Mucosa of descending colon (tissue), 3 donors: ENCODE results near the gene NOXA1. TPM values are rescaled to one million over a fixed set of nuclear protein-coding genes. Genes with fewer than 3 reads are reported as not detected.
"Not testable (repeated sequence)": the region's sequence is repeated elsewhere in the genome, so short reads cannot be mapped to it uniquely, and the experiment has no call there.

ENCODE experiments used
- ATAC-seq: fragments of 200-7000 bp; cut with Tn5 transposase; one replicate; pipeline ENCODE4 v1.9.1; 2020; ENCODE audit warnings: mild to moderate bottlenecking, moderate library complexity
- DNase-seq, 3 donors: peaks; one replicate each; pipeline ENCODE4 v3.0.0-alpha.2; 2020
- H3K36me3 ChIP-seq: fragments of 200-600 bp; one replicate; pipeline ENCODE4 v1.8.0; 2021; ENCODE audit warnings: low read depth, mild to moderate bottlenecking
- H3K4me1 ChIP-seq: fragments of 200-600 bp; one replicate; pipeline ENCODE4 v1.8.0; 2021; ENCODE audit warnings: low read depth, mild to moderate bottlenecking
- H3K4me3 ChIP-seq: fragments of 200-600 bp; one replicate; pipeline ENCODE4 v1.8.0; 2021; ENCODE audit warnings: mild to moderate bottlenecking
- H3K9me3 ChIP-seq: fragments of 200-600 bp; one replicate; pipeline ENCODE4 v1.8.0; 2021; ENCODE audit warnings: mild to moderate bottlenecking
- intact Hi-C, 2 donors: fragments of 100-400 bp; cut with DNase I in 1 of 2; cut with micrococcal nuclease in 1 of 2; formaldehyde crosslinking; loops; one replicate each; pipeline versions ENCODE4 v1.11.0 to v1.11.1; 2022; cut with DNase I, micrococcal nuclease
- total RNA-seq, 3 donors: library from RNA; stranded (reverse); fragmentation: NEBNext Ultra II Directional in 2 of 3; extraction: Animal tissue kit (Norgen Biotek cat#: 25700) in 2 of 3; gene quantifications; one replicate each; pipeline versions ENCODE4 v1.2.1 to v1.2.4, GENCODE V29; 2021 to 2023
- TF ChIP-seq, protein P1 (sequence below): fragments of 200-600 bp; IDR thresholded peaks from one replicate; pipeline ENCODE4 v1.8.0; 2022; ENCODE audit warnings: antibody characterized with exemption, mild to moderate bottlenecking
- donor health status: DM: no; HTN: no; CAD: no; lungs with moderate emphysema.
- donor health status: DM: no; HTN: no; CAD: no.
- donor health status: DM: no; HTN: yes; CAD: no.

NOXA1 gene
- total RNA-seq, 3 donors from 2014 or later = 18.0 to 41.5 (median 27.2) TPM

DNA sequence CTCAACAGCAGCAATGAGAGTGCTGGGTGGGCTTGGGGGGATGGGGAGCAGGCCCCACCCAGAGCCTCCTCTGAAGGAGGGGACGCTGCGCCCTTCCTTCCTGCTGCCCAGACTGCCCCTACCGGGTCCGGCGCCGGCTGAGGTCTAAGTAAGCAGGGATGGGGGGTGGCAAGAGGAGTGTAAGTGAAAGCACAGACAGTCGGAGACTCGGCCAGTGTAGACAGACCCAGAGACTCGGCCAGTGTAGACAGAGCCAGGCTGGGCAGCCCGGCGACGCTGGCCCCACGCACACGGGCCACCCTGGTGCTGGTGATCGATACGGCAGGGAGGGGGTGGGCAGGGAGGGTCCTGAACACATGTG lies 25.4 kb downstream of the NOXA1 start:
- Histone ChIP-seq H3K4me3 (no peak overlapping the region), H3K4me1 (peaks cover 12% of the 10 kb centered on the region), H3K36me3 (no peaks in the 10 kb centered on the region), H3K9me3 (no peaks in the 10 kb centered on the region)
- intact Hi-C loops = no loop called here
- no peak for ATAC-seq
- TF ChIP-seq, protein P1, sequence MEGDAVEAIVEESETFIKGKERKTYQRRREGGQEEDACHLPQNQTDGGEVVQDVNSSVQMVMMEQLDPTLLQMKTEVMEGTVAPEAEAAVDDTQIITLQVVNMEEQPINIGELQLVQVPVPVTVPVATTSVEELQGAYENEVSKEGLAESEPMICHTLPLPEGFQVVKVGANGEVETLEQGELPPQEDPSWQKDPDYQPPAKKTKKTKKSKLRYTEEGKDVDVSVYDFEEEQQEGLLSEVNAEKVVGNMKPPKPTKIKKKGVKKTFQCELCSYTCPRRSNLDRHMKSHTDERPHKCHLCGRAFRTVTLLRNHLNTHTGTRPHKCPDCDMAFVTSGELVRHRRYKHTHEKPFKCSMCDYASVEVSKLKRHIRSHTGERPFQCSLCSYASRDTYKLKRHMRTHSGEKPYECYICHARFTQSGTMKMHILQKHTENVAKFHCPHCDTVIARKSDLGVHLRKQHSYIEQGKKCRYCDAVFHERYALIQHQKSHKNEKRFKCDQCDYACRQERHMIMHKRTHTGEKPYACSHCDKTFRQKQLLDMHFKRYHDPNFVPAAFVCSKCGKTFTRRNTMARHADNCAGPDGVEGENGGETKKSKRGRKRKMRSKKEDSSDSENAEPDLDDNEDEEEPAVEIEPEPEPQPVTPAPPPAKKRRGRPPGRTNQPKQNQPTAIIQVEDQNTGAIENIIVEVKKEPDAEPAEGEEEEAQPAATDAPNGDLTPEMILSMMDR = no peak
- peak in 2 of 3 donors; percentile 20 to 48 for DNase-seq

GRCh38 chr9:137449081-137449844 lies 26.1 kb downstream of the NOXA1 start:
- intact Hi-C loops = no loop called here

GRCh38 chr9:137449931-137450538 lies 26.8 kb downstream of the NOXA1 start:
- TF ChIP-seq, protein P1 = no peak
- intact Hi-C loops = no loop called here
- H3K4me1 ChIP-seq = peaks cover 24% of the 10 kb centered on the region
- no peaks in the 10 kb centered on the region for H3K36me3 ChIP-seq
- ATAC-seq (no peak), DNase-seq (peak; percentile 10 to 56 (median 40))
- H3K4me3 ChIP-seq = no peak overlapping the region
- no peaks in the 10 kb centered on the region for H3K9me3 ChIP-seq

More at GRCh38 chr9:137449081-137449844, 26.1 kb downstream of the NOXA1 start:
- Histone ChIP-seq H3K4me1 (peaks cover 16% of the 10 kb centered on the region), H3K9me3 (no peaks in the 10 kb centered on the region), H3K36me3 (no peaks in the 10 kb centered on the region), H3K4me3 (no peak overlapping the region)
- DNase-seq (peak; percentile 4 to 46 (median 31)), ATAC-seq (no peak)
- TF ChIP-seq, protein P1 = no peak

GRCh38 chr9:137450539-137451222 lies 27.5 kb downstream of the NOXA1 start:
- H3K36me3 ChIP-seq, intact Hi-C loops, ATAC-seq, H3K4me3 ChIP-seq, H3K9me3 ChIP-seq: not testable (repeated sequence)
- DNase-seq = peak in 1 of 3 donors; percentile 40
- H3K4me1 ChIP-seq = peaks cover 22% of the 10 kb centered on the region

- DNase-seq = peak in 1 of 3 donors; percentile 40
- H3K9me3 ChIP-seq, ATAC-seq, intact Hi-C loops, H3K4me3 ChIP-seq, H3K36me3 ChIP-seq: not testable (repeated sequence)
- peaks cover 20% of the 10 kb centered on the region for H3K4me1 ChIP-seq
These were observed 28.2 kb downstream of the NOXA1 start for GRCh38 chr9:137451264-137452005.

- ATAC-seq = no peak
- peaks cover 20% of the 10 kb centered on the region for H3K4me1 ChIP-seq
- no peaks in the 10 kb centered on the region for H3K36me3 ChIP-seq
- DNase-seq = peak; percentile 15 to 58 (median 48)
- H3K4me3 ChIP-seq = no peak overlapping the region
- intact Hi-C loops = no loop called here
- TF ChIP-seq, protein P1 = no peak
- H3K9me3 ChIP-seq = no peaks in the 10 kb centered on the region
These were observed 29.0 kb downstream of the NOXA1 start for GRCh38 chr9:137452006-137452760.
